Suprapubic skin (tissue), 4 donors: ENCODE measurements around the gene DUOX1. TPM values are rescaled to one million over a fixed set of nuclear protein-coding genes. Genes with fewer than 3 reads are reported as not detected.
A peak's percentile ranks its signal among the peaks of the same experiment; 100 is the strongest.

Source experiments
- DNase-seq, 2 donors: peaks; one replicate each; pipeline ENCODE4 v3.0.0-alpha.2; 2019; ENCODE audit warnings: low spot score in 2 of 2
- H3K27ac ChIP-seq: fragments of 200-600 bp; sonication (generic); one replicate; pipeline ENCODE4 v1.5.1; 2019
- H3K27me3 ChIP-seq: fragments of 200-600 bp; sonication (generic); one replicate; pipeline ENCODE4 v1.5.1; 2019
- H3K36me3 ChIP-seq: fragments of 200-600 bp; sonication (generic); one replicate; pipeline ENCODE4 v1.5.1; 2019
- H3K4me1 ChIP-seq: fragments of 200-600 bp; sonication (generic); one replicate; pipeline ENCODE4 v1.5.1; 2019
- H3K4me3 ChIP-seq: fragments of 200-600 bp; sonication (generic); one replicate; pipeline ENCODE4 v1.5.1; 2019; ENCODE audit warnings: mild to moderate bottlenecking
- H3K9me3 ChIP-seq: fragments of 200-600 bp; sonication (generic); one replicate; pipeline ENCODE4 v1.5.1; 2019
- CTCF ChIP-seq, 2 donors: fragments of 200-600 bp in 1 of 2; fragments of 450-650 bp in 1 of 2; sonication (generic) in 1 of 2; IDR thresholded peaks; one replicate each; pipeline ENCODE4 v1.5.1; 2016 to 2019; ENCODE audit warnings: antibody characterized with exemption in 2 of 2, mild to moderate bottlenecking in 1 of 2, moderate library complexity in 1 of 2
- EP300 ChIP-seq: sonication (generic); formaldehyde crosslinking; IDR thresholded peaks from one replicate; pipeline ENCODE4 v1.6.1; 2017; ENCODE audit warnings: antibody characterized with exemption
- POLR2A ChIP-seq, 2 donors: fragments of 450-650 bp; IDR thresholded peaks; one replicate each; pipeline ENCODE4 v1.6.1; 2017; ENCODE audit warnings: antibody characterized with exemption in 2 of 2, mild to moderate bottlenecking in 2 of 2, moderate library complexity in 2 of 2
- POLR2AphosphoS5 ChIP-seq, 3 donors: sonication (generic); formaldehyde crosslinking; IDR thresholded peaks; one replicate each; pipeline ENCODE4 v1.6.1; 2017; ENCODE audit warnings: antibody characterized with exemption in 3 of 3
- WGBS: methylation state at CpG from one replicate; pipeline ENCODE4 v1.1.5; 2018; 5-methylcytosine and 5-hydroxymethylcytosine counted together
- total RNA-seq, 4 donors: library from RNA; depleted of rRNA; stranded (reverse); fragments of >200 nt; gene quantifications; one replicate each; pipeline ENCODE4 v1.1.0, GENCODE V29; 2016

DUOX1 gene
- total RNA-seq, 4 donors from 2014 or later, result 87.2 to 246 (median 165) TPM

GRCh38 chr15:45093622-45094357 lies 36.0 kb upstream of the DUOX1 start:
- no peaks in the 10 kb centered on the region for H3K9me3 ChIP-seq
- H3K27me3 ChIP-seq, result no peaks in the 10 kb centered on the region
- H3K4me1 ChIP-seq, result no peaks in the 10 kb centered on the region
- TF ChIP-seq EP300, result no peak
- DNase-seq, result no peak
- no peaks in the 10 kb centered on the region for H3K36me3 ChIP-seq
- no peak overlapping the region for H3K4me3 ChIP-seq
- no peak overlapping the region for H3K27ac ChIP-seq
- WGBS, result 92% methylated on average over 11 of the region's 11 CpGs

- DNase-seq, result peak in 1 of 2 donors; percentile 47
- WGBS, result 86% methylated on average over 8 of the region's 9 CpGs
- TF ChIP-seq POLR2AphosphoS5 (IDR thresholded peaks at IDR 0.05) (no peak), CTCF (IDR thresholded peaks at IDR 0.05) (no peak), EP300 (no peak), POLR2A (IDR thresholded peaks at IDR 0.05) (no peak)
Measured at GRCh38 chr15:45094358-45094730, 35.5 kb upstream of the DUOX1 start.

GRCh38 chr15:45095661-45096060 lies 34.1 kb upstream of the DUOX1 start:
- H3K36me3 ChIP-seq, result no peaks in the 10 kb centered on the region
- 96% methylated on average over 11 of the region's 11 CpGs for WGBS
- H3K4me1 ChIP-seq, result no peaks in the 10 kb centered on the region
- no peaks in the 10 kb centered on the region for H3K9me3 ChIP-seq
- DNase-seq, result peak in 1 of 2 donors; percentile 50
- no peaks in the 10 kb centered on the region for H3K27me3 ChIP-seq
- H3K27ac ChIP-seq, result no peak overlapping the region
- TF ChIP-seq POLR2A (IDR thresholded peaks at IDR 0.05) (no peak), CTCF (IDR thresholded peaks at IDR 0.05) (no peak), POLR2AphosphoS5 (IDR thresholded peaks at IDR 0.05) (no peak), EP300 (no peak)
- no peak overlapping the region for H3K4me3 ChIP-seq

More at GRCh38 chr15:45094358-45094730, 35.5 kb upstream of the DUOX1 start:
- Histone ChIP-seq H3K27ac (no peak overlapping the region), H3K36me3 (no peaks in the 10 kb centered on the region), H3K4me1 (no peaks in the 10 kb centered on the region), H3K4me3 (no peak overlapping the region), H3K9me3 (no peaks in the 10 kb centered on the region), H3K27me3 (no peaks in the 10 kb centered on the region)

- H3K4me1 ChIP-seq, result no peaks in the 10 kb centered on the region
- no peaks in the 10 kb centered on the region for H3K36me3 ChIP-seq
- WGBS, result 97% methylated on average over 7 of the region's 7 CpGs
- no peak for TF ChIP-seq EP300
- TF ChIP-seq POLR2AphosphoS5 (IDR thresholded peaks at IDR 0.05), result no peak
- TF ChIP-seq POLR2A (IDR thresholded peaks at IDR 0.05), result no peak
- TF ChIP-seq CTCF (IDR thresholded peaks at IDR 0.05), result no peak
- H3K27me3 ChIP-seq, result no peaks in the 10 kb centered on the region
- no peak overlapping the region for H3K4me3 ChIP-seq
- no peak overlapping the region for H3K27ac ChIP-seq
- H3K9me3 ChIP-seq, result no peaks in the 10 kb centered on the region
- peak in 1 of 2 donors; percentile 47 for DNase-seq
Measured at GRCh38 chr15:45097466-45097865, 32.3 kb upstream of the DUOX1 start.

- no peak for TF ChIP-seq EP300
- TF ChIP-seq CTCF (IDR thresholded peaks at IDR 0.05), result no peak
- 87% methylated on average over 19 of the region's 23 CpGs for WGBS
- Histone ChIP-seq H3K36me3 (no peaks in the 10 kb centered on the region), H3K27ac (no peak overlapping the region), H3K4me3 (no peak overlapping the region), H3K4me1 (no peaks in the 10 kb centered on the region), H3K27me3 (no peaks in the 10 kb centered on the region), H3K9me3 (no peaks in the 10 kb centered on the region)
- DNase-seq, result peak in 1 of 2 donors; percentile 49
Measured at GRCh38 chr15:45099549-45100165, 30.1 kb upstream of the DUOX1 start.
